GM18858 (cell line): ENCODE measurements around the gene ATF6.
"Not testable (repeated sequence)": the region's sequence is repeated elsewhere in the genome, so short reads cannot be mapped to it uniquely, and the experiment has no call there.

ENCODE experiments used
- ATAC-seq: cut with Tn5 transposase; IDR thresholded peaks from one replicate; pipeline ENCODE4 v1.9.1; 2021; ENCODE audit not compliant: unreplicated experiment

The ATF6 gene

GRCh38 chr1:161766102-161766981 lies at the start of gene ATF6:
TSS of gene ATF6 (plus strand) at chr1:161766320. CDS start at chr1:161766361, 41 bp downstream.
- no peak for ATAC-seq

GRCh38 chr1:161718559-161719324 lies 47.4 kb upstream of the ATF6 start:
- ATAC-seq, result peak; percentile 32

- ATAC-seq, result peak; percentile 46
Measured at GRCh38 chr1:161719325-161719611, 46.9 kb upstream of the ATF6 start.

- ATAC-seq, result no peak
Measured at GRCh38 chr1:161720422-161720821, 45.7 kb upstream of the ATF6 start.

GRCh38 chr1:161720956-161721737 lies 45.0 kb upstream of the ATF6 start, which contains the start of gene FCRLB:
TSS of gene FCRLB (plus strand) at chr1:161721544. CDS start at chr1:161722673, 1,129 bp downstream.
- ATAC-seq, result no peak

GRCh38 chr1:161721738-161722343 lies 44.3 kb upstream of the ATF6 start:
- ATAC-seq, result no peak

- no peak for ATAC-seq
Measured at GRCh38 chr1:161722406-161722805, 43.7 kb upstream of the ATF6 start.

GRCh38 chr1:161723459-161724141 lies 42.5 kb upstream of the ATF6 start:
- ATAC-seq, result no peak

GRCh38 chr1:161725258-161725907 lies 40.7 kb upstream of the ATF6 start:
- ATAC-seq, result not testable (repeated sequence)

GRCh38 chr1:161725908-161726472 lies 40.1 kb upstream of the ATF6 start:
- no peak for ATAC-seq

- ATAC-seq, result peak; percentile 30
Measured at GRCh38 chr1:161726473-161727255, 39.5 kb upstream of the ATF6 start.

GRCh38 chr1:161727256-161727924 lies 38.7 kb upstream of the ATF6 start:
- ATAC-seq, result no peak

- ATAC-seq, result no peak
Measured at GRCh38 chr1:161728376-161729226, 37.5 kb upstream of the ATF6 start.

- ATAC-seq, result no peak
Measured at GRCh38 chr1:161730050-161730564, 36.0 kb upstream of the ATF6 start.

GRCh38 chr1:161731241-161731640 lies 34.9 kb upstream of the ATF6 start:
- ATAC-seq, result no peak

GRCh38 chr1:161731981-161732718 lies 34.0 kb upstream of the ATF6 start:
- ATAC-seq, result no peak
